H7 (cell line): ENCODE measurements around the gene PTPRD. TPM values are rescaled to one million over a fixed set of nuclear protein-coding genes. Genes with fewer than 3 reads are reported as not detected.

Source experiments
- DNase-seq: peaks from one replicate; pipeline ENCODE4 v3.0.0; 2012
- H3K27me3 ChIP-seq: 2 replicates; pipeline ENCODE4 v1.6.0; 2011; ENCODE audit warnings: mild to moderate bottlenecking, low read length; ENCODE audit not compliant: control insufficient read depth, insufficient read depth
- H3K36me3 ChIP-seq: replicated peaks from 2 replicates; pipeline ENCODE4 v1.5.1; 2011; ENCODE audit warnings: low read length; ENCODE audit not compliant: control insufficient read depth, insufficient read depth
- H3K4me3 ChIP-seq: 2 replicates; pipeline ENCODE4 v1.5.1; 2011; ENCODE audit warnings: low read depth, mild to moderate bottlenecking, control low read depth, low read length, moderate library complexity; ENCODE audit not compliant: insufficient read depth
- total RNA-seq: library from RNA; depleted of rRNA; stranded (reverse); fragments of >200 nt; shearing (Covaris generic); gene quantifications from 2 replicates; pipeline ENCODE4 v1.2.3, GENCODE V29; 2014

The PTPRD gene
- total RNA-seq, 1 experiment from 2014 or later, result 21.5 TPM

DNA sequence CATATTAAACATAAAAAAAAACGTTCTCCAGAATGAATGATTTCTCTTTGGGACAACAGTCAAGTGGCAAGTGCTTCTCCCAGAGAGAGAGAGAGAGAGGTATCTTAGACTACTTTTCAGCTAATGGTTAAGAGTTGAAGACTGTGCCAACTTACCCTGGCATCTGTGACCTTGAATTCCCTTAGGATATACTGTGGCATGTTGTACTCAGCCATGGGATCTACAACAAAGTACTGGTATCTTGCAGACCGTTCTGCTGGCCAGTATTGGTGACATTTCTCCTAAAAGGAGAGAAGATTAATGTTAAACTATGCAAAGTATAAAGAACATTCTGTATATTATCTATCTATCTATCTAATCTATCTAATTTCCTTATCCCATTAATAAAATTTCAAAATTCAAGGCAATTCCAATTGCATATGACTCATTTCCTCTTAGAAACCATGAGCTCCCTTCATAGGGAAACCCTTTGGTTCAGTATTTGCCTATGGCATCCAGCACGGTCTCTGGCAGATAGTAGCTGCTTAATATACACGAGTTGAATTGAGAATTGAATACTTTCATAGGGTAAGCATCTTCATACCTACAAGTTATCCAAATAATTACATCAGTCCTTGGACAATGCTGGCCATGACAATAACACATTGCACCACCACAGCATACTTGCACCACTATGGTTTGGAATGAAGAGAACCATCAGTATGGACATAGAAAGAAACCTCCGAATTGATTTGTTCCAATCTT, 2273.9 kb downstream of the PTPRD start:
- Histone ChIP-seq H3K4me3 (no peak overlapping the region), H3K27me3 (no peaks in the 10 kb centered on the region), H3K36me3 (no peaks in the 10 kb centered on the region; the same call in 1 of the 2 replicates)
- DNase-seq, result no peak

DNA sequence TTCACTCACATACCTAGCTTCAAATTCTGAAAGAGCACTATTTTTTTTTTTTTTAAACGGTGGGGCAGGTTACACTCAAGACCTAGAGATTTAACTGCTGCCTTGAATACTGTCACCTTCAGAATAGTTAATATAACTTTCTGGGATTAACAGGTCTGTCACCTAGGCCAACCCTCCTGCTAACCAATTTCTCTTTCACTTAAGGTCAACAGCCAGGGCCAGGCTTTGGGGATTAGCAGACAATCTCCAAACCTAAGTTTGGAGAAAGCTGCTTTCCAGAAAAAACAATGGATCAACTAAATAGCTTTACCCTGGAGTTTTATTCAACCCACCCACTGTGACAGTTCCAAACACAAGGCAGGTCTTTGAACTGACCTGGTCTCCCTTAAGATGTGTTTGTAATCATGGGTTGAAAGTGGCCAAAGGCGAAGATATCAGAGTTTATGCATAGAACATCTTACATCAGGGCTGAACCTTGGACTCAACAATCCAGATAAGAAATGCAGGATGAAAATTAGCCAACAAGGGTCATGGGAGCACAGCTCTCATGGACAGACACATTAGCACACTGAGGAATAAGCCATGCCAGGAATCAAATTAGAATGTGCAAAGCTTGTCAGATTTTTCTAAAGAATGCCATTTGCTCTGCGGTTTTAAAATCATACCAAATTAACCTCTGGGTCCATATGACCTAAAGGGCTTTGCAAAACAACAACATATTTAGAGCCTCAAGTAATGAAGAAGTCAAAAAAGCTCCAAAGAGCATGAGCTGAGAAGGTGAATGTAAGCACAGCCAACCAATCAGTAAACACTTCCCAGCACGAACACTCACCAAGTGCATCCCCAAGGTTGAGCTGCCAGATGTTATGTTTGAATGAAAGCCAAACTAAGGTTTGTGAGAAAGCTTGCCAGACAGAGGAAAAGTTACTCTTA, 2274.7 kb downstream of the PTPRD start:
- Histone ChIP-seq H3K4me3 (no peak overlapping the region), H3K27me3 (no peaks in the 10 kb centered on the region), H3K36me3 (no peaks in the 10 kb centered on the region; the same call in 1 of the 2 replicates)
- no peak for DNase-seq

- no peak for DNase-seq
- Histone ChIP-seq H3K4me3 (no peak overlapping the region), H3K36me3 (no peaks in the 10 kb centered on the region), H3K27me3 (no peaks in the 10 kb centered on the region)
Observed at GRCh38 chr9:8332871-8333270, 2279.9 kb downstream of the PTPRD start.

GRCh38 chr9:8332331-8332650, 2280.5 kb downstream of the PTPRD start:
- DNase-seq, result no peak
- H3K36me3 ChIP-seq, result no peaks in the 10 kb centered on the region

DNA sequence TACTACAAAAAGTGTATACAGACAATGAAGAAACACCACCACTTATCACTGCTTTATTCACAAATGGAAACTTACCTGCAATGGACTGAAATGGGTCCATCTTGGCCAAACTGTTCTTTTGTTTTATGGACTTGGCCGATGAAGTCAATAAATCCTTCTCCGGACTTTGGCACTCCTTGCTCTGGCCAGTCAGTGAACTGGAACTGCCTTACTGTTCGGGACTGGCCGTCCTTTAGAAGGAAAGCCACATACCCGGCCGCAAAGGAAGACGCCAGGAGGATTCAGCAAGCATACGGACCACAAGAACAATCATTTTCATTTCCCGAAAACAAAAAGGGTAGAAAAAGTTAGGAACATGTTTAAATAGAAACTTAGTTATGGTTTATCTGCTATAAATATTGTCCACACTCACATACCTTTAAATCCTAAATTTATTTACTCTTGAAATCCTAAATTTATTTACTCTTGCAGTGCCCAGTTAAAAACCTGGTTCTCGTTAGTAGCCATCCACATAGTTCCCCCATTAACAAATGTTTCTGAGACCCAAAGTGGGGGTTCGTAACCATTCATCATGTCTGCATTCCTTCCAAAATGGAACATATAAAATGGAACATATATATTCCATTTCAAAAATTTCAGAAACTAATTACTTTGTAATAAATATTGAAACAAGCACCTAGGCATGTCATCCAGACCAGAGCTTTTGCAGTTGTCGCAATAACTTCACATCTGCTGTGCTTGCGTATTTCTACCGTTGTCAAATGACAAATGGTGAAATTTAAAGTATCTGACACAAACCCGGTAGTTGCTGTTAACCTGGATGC, 2281.1 kb downstream of the PTPRD start:
- no peaks in the 10 kb centered on the region for H3K27me3 ChIP-seq
- no peaks in the 10 kb centered on the region for H3K36me3 ChIP-seq
- no peak overlapping the region for H3K4me3 ChIP-seq
- no peak for DNase-seq

More at GRCh38 chr9:8332331-8332650, 2280.5 kb downstream of the PTPRD start:
- no peak overlapping the region for H3K4me3 ChIP-seq
- no peaks in the 10 kb centered on the region for H3K27me3 ChIP-seq

GRCh38 chr9:8329561-8330283, 2283.1 kb downstream of the PTPRD start:
- Histone ChIP-seq H3K36me3 (no peaks in the 10 kb centered on the region), H3K4me3 (no peak overlapping the region), H3K27me3 (no peaks in the 10 kb centered on the region)
- DNase-seq, result no peak

- Histone ChIP-seq H3K27me3 (no peaks in the 10 kb centered on the region), H3K36me3 (no peaks in the 10 kb centered on the region), H3K4me3 (no peak overlapping the region)
- DNase-seq, result no peak
Observed at GRCh38 chr9:8315211-8315610, 2297.6 kb downstream of the PTPRD start.

GRCh38 chr9:8309258-8309657, 2303.5 kb downstream of the PTPRD start:
- H3K4me3 ChIP-seq, result no peak overlapping the region
- H3K27me3 ChIP-seq, result no peaks in the 10 kb centered on the region
- no peaks in the 10 kb centered on the region for H3K36me3 ChIP-seq
- no peak for DNase-seq

DNA sequence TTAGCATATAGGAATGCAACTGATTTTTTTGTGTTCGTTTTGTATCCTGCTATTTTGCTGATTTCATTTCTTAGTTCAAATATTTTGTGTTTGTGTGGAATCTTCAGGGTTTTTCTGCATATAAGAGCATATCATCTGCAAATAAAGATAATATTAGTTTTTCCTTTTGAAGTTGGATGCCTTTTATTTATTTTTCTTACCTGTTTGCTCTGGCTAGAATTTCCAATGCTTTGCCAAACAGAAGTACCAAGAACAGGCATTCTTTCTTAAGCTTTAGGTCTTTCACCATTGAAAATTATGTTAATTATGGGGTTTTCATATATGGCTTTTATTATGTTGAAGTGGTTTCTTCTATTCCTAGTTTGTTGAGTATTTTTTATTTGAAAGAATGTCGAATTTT, 2308.1 kb downstream of the PTPRD start:
- no peak for DNase-seq
- Histone ChIP-seq H3K36me3 (no peaks in the 10 kb centered on the region), H3K27me3 (no peaks in the 10 kb centered on the region), H3K4me3 (no peak overlapping the region)

DNA sequence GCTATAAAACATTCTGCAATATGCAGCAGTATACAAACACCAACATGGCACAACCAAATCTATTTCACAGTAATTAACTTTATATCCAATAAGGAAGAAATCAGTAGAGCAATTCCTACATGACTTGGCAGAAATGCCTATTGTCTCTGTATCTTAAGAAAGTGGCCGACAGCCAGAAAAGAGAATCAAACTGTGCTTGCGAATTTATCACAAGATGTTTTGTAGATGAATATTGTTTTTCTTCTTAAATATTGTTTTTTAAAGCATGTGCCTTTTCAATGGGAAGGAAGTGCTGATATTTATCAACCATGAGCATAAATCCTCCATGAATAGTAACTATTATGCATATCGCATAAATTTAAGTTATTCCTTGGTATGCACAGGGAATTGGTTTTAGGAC, 2311.5 kb downstream of the PTPRD start:
- no peak overlapping the region for H3K4me3 ChIP-seq
- DNase-seq, result no peak
- H3K27me3 ChIP-seq, result no peaks in the 10 kb centered on the region
- H3K36me3 ChIP-seq, result no peaks in the 10 kb centered on the region

DNA sequence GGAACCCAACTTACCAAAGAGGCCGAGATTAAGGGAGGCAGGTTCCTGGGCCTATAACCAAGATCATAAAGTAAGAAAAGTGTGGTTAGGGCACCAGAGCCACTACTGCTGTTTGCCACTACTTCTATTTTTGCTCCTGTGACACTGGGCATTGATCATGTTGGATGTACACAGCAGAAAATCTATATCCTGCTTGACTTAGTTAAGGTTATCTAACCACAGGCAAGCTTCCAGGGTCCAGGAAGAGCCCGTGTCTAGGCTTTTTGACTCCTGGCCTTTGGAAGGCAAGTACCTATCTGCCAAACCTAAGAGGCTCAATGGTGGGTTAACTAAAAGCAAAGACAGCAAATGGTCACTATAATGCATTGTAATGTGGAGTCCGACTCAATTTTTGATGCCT, 2315.8 kb downstream of the PTPRD start:
- Histone ChIP-seq H3K27me3 (no peaks in the 10 kb centered on the region), H3K36me3 (no peaks in the 10 kb centered on the region), H3K4me3 (no peak overlapping the region)
- no peak for DNase-seq

DNA sequence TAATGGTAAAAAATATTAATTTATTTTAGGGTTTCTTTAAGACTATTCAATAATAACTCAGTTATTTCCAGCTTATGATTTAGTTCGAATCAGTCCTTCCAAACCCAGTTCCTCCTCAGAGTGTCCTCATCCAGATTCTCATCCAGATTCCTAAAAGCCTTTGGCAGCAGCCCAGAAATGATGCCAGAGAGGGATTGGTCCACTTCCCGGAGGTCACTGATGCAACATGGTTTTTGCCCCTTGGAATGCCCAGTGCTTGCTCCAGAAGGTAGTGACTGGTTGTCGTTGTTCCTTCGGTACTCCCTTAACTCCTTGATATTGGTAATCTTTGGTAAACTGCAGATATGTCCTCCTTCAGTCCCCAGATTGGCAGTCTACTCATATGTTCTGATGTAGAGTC, 2320.1 kb downstream of the PTPRD start:
- Histone ChIP-seq H3K4me3 (no peak overlapping the region), H3K27me3 (no peaks in the 10 kb centered on the region), H3K36me3 (no peaks in the 10 kb centered on the region)
- no peak for DNase-seq

GRCh38 chr9:8289681-8290080, 2323.1 kb downstream of the PTPRD start:
- DNase-seq, result no peak
- Histone ChIP-seq H3K27me3 (no peaks in the 10 kb centered on the region), H3K4me3 (no peak overlapping the region), H3K36me3 (no peaks in the 10 kb centered on the region)

DNA sequence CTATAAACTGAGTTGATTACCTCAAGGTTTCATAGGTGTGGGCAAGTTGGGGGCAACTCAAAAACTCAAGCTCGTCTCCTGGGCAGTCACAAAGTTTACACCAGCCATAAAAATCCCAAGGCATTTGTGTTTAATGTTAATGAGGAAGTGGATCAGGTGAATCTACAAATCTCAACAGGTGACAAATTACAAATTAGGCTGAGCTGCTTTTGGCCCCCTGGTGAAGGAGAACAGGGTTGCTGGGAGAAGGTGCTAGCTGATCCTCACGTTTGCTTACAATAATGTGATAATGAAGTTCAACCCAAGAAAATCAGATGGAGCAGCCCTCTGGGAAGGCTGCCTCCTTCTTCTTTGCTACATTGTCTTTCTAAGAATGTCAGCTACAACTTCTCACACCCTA, 2324.8 kb downstream of the PTPRD start:
- DNase-seq, result no peak
- Histone ChIP-seq H3K36me3 (no peaks in the 10 kb centered on the region), H3K27me3 (no peaks in the 10 kb centered on the region), H3K4me3 (no peak overlapping the region)
